Right cardiac atrium (tissue), 5 donors: ENCODE data around the gene TSPO. TPM values are rescaled to one million over a fixed set of nuclear protein-coding genes. Genes with fewer than 3 reads are reported as not detected.
"Not testable (repeated sequence)": the region's sequence is repeated elsewhere in the genome, so short reads cannot be mapped to it uniquely, and the experiment has no call there.

Experiments
- ATAC-seq, 2 donors: fragments of 200-7000 bp; cut with Tn5 transposase; one replicate each; pipeline versions ENCODE4 v1.8.0 to v1.9.1; 2020; ENCODE audit warnings: moderate library complexity in 2 of 2, mild to moderate bottlenecking in 1 of 2
- DNase-seq, 3 donors: peaks; one replicate each; pipeline ENCODE4 v3.0.0-alpha.2; 2020
- H3K27ac ChIP-seq: one replicate; pipeline ENCODE4 v1.5.1; 2013; ENCODE audit warnings: mild to moderate bottlenecking, low read length, control low read depth, moderate library complexity
- H3K27me3 ChIP-seq: one replicate; pipeline ENCODE4 v1.6.1; 2013; ENCODE audit not compliant: control insufficient read depth, insufficient read depth
- H3K4me1 ChIP-seq: one replicate; pipeline ENCODE4 v1.6.1; 2013; ENCODE audit warnings: low read length; ENCODE audit not compliant: control insufficient read depth, insufficient read depth
- H3K4me3 ChIP-seq: one replicate; pipeline ENCODE4 v1.5.1; 2013; ENCODE audit warnings: low read length, control low read depth
- H3K9me3 ChIP-seq: one replicate; pipeline ENCODE4 v1.6.1; 2013; ENCODE audit warnings: low read length; ENCODE audit not compliant: control insufficient read depth
- WGBS: extraction: QIAGEN DNeasy Blood & Tissue Kit; methylation state at CpG from one replicate; pipeline ENCODE4 v1.1.7; 2013; 5-methylcytosine and 5-hydroxymethylcytosine counted together
- intact Hi-C, 4 donors: fragments of 100-400 bp; cut with DNase I; formaldehyde crosslinking; loops; one replicate each; pipeline versions ENCODE4 v1.11.0 to v1.14.0; 2022 to 2023
- polyA plus RNA-seq: library from polyadenylated mRNA; stranded (reverse); fragments of 200-250 nt; gene quantifications from one replicate; pipeline ENCODE4 v1.2.3, GENCODE V29; 2013
- total RNA-seq, 4 donors: library from RNA; stranded (reverse); fragmentation: NEBNext Ultra II Directional; extraction: Animal tissue kit (Norgen Biotek cat#: 25700); gene quantifications; one replicate each; pipeline ENCODE4 v1.2.1, GENCODE V29; 2021
- donor health status: healthy with polysubstance abuse.
- donor health status: DM: no; HTN: yes; CAD: no.
- donor health status: DM: no; HTN: no; CAD: no.
- donor health status: DM: no; HTN: yes; CAD: no; lungs with severe emphysema.
- donor health status: DM: yes; HTN: yes; CAD: no.

TSPO gene
- total and polyA plus RNA-seq, 5 donors, result 69.6 to 152 (median 93.4) TPM

DNA sequence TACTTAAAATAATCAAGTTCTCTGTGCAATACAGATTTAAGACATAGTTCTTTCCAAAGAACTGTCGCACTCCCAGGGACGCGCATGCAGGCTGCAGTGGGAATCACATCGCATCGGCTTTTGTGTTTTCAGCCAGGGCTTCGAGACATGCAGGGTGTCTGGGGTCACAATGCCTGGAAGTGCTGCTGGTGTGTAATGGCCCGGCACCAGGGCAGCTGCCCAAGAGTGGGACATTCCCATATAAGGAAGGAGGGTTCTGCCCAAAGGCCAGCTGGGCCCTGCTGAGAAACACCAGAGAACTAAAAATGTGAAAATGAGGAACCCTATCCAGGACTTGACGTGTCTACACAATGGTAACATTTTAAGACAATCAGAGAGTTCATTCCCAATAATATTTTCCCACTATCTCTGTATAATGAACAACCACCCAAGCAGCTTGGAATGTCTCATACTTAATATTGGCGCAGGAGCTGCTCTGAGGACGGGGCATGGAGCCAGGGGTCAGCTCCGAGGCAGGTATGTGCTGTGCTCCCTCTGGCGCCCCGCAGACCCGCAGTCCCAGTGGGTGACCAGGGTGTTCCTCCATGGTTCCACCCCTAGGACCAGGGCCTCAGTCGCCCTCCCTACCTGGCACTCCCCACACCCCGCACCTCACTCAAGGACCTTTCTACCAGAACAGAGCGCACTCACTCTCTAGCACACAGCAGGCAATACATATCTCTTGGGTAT is 19.4 kb upstream of the TSPO start:
- H3K27ac ChIP-seq, result no peak overlapping the region
- intact Hi-C loops, result no loop called here
- peak; percentile 65 to 86 (median 84) for DNase-seq

DNA sequence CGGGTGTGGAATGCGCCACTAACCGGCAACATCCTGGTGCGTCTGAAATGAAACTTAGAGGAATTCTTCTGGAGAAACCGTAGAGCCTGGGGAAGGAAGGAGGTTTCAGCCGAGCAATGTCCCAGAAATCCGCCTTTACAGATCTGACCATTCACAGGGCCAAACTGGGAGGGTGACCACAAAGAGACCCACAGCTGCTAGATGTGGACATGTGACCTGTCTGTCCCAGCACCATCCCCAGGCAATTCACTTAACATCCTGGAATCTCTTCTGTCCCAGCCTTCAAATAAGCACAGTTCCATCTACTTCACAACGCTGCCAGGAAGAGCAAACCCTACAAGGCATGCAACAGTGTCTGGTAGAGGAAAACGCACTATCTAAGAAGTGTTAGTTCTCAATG is 18.0 kb upstream of the TSPO start:
- 90% methylated on average over 9 of the region's 9 CpGs for WGBS
- DNase-seq, result no peak
- intact Hi-C loops, result no loop called here
- Histone ChIP-seq H3K27me3 (no peaks in the 10 kb centered on the region), H3K4me1 (peaks cover 9% of the 10 kb centered on the region), H3K4me3 (no peak overlapping the region), H3K9me3 (no peaks in the 10 kb centered on the region), H3K27ac (no peak overlapping the region)
- ATAC-seq, result no peak

More for the DNA sequence above, 19.4 kb upstream of the TSPO start:
- Histone ChIP-seq H3K9me3 (no peaks in the 10 kb centered on the region), H3K4me1 (peaks cover 9% of the 10 kb centered on the region), H3K27me3 (no peaks in the 10 kb centered on the region), H3K4me3 (no peak overlapping the region)
- ATAC-seq, result peak; percentile 65 to 70
- 55% methylated on average over 17 of the region's 17 CpGs for WGBS

DNA sequence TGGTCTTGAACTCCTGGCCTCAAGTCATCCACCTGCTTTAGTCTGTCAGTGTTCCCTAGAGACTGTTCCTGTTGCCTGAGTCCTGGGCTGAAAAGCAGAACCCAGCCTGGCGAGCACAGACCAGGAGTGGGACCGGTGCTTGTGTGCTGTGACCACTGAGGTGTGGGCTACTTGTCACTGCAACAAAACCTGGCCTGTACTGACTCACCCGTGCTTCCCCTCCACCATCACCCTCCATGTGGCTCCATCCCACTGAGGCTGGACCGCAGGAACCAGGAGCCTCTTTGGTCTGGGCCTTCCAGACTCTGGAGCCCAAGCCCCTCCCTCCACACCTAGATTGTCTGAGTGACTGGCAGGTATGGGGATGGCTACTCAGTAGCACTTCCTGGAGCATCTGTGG is 16.8 kb upstream of the TSPO start:
- H3K4me1 ChIP-seq, result peaks cover 9% of the 10 kb centered on the region
- no peak for DNase-seq
- H3K27me3 ChIP-seq, result no peaks in the 10 kb centered on the region
- 98% methylated on average over 4 of the region's 4 CpGs for WGBS
- intact Hi-C loops, result no loop called here
- no peak overlapping the region for H3K27ac ChIP-seq
- no peak for ATAC-seq
- no peak overlapping the region for H3K4me3 ChIP-seq
- no peaks in the 10 kb centered on the region for H3K9me3 ChIP-seq

DNA sequence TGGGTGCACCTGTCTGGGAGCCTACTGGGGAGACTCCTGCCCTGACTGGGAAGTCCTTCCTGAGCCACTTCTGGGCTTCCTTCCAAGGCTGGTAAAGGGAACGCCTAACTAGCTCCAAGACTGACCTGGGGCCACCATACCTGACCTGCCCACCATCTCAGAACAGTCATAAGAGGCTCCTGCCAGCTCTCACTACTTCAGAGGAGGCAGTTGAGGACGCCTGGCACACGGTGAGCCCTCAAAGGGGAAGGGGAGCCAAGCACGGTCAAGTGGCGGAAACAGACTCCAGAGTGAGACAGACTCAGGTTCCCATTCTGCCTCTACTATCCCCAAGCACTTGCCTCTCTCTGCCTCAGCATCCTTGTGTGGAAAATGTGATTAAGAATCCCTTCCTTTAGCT is 15.8 kb upstream of the TSPO start:
- 85% methylated on average over 5 of the region's 5 CpGs for WGBS
- no peak for ATAC-seq
- DNase-seq, result no peak
- Histone ChIP-seq H3K27ac (no peak overlapping the region), H3K9me3 (no peaks in the 10 kb centered on the region), H3K27me3 (no peaks in the 10 kb centered on the region), H3K4me3 (no peak overlapping the region), H3K4me1 (peaks cover 9% of the 10 kb centered on the region)
- intact Hi-C loops, result no loop called here

DNA sequence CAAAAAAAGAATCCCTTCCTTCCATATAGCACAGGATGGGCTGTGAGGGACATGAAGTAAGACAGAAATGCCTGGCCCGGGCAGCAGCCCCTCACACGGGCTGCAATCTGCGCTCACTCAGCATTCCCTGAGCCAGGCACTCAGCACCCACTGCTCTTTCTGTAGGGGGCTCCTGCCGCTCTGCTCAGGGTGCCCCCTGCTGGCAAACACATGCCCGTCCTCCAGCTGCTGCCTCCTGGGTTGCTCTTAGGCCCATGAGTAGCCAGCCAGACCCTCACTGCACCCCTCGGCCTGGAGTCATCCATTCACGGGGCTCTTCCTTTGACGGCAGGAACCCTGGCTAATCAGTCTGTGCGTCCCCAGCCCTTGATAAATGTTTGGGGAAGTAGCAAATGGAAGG is 15.1 kb upstream of the TSPO start:
- 27% methylated on average over 9 of the region's 9 CpGs for WGBS
- H3K27me3 ChIP-seq, result no peaks in the 10 kb centered on the region
- peak; percentile 54 to 68 for ATAC-seq
- H3K9me3 ChIP-seq, result no peaks in the 10 kb centered on the region
- intact Hi-C loops, result no loop called here
- peaks cover 8% of the 10 kb centered on the region for H3K4me1 ChIP-seq
- H3K27ac ChIP-seq, result no peak overlapping the region
- DNase-seq, result peak in 2 of 3 donors; percentile 69 to 76
- H3K4me3 ChIP-seq, result no peak overlapping the region

DNA sequence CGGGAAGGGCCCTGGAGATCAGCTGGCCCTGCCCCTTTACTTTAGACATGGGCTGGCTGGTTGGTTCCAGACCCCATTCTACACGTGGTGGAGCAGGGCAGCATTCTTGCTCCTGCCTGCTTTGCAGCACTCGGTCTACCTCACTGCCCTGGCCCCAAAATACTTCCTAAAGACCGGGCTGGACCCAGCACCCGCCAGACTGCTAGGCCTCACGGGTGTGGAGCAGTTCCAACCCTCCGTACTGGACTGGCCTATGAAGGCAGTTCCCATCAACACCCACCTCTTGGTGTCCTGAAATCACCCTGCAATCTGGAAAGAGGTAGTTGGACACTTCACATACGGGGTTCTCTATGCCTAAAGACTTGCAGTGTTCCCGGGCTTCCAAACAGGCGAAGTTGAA is 14.6 kb upstream of the TSPO start:
- H3K27me3 ChIP-seq, result no peaks in the 10 kb centered on the region
- no peak overlapping the region for H3K4me3 ChIP-seq
- H3K27ac ChIP-seq, result no peak overlapping the region
- no peaks in the 10 kb centered on the region for H3K9me3 ChIP-seq
- ATAC-seq, result peak in 1 of 2 donors; percentile 7
- 62% methylated on average over 10 of the region's 10 CpGs for WGBS
- no peak for DNase-seq
- intact Hi-C loops, result no loop called here
- H3K4me1 ChIP-seq, result peaks cover 2% of the 10 kb centered on the region

DNA sequence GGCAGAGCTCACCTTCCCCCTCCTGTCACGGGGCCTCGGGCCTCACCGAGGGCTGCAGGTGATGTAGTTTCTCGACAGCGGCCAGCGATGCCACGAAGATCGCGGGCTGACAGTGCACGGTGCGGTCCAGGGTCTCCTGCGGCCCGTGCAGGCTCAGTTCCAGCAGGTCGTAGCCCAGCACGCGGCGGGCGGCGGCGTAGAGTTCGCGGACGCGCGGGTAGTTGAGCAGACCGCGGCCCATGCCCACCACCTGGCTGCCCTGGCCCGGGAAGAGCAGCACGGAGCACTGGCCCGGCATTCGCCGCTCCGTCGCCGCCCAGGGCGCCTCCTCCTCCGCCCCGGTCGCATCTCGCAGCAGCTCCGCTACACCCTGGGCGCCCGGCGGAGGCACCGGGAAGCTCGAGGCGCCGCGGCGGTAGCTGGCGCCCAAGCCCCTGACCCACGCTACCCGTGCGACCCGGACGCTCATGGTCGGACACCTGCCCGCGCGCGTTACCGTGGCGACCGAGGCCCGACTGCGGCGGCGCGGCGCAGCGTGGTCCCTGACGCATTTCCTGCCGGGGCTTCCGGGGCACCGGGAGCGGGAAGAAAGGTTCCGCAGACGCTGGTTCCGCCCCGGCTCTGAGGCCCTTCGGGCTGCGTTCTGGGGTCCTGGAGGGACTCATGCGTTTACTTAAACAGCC is 8.3 kb upstream of the TSPO start, which contains the start of gene MCAT:
Gene MCAT, minus strand, starts transcription at position 519 of the 683 bp plus-strand sequence. Its CDS starts 50 bp downstream, at position 469.
- peak within 1 kb of the TSS; percentile 17 for H3K27ac ChIP-seq
- H3K4me3 ChIP-seq, result peak within 1 kb of the TSS; percentile 54
- peak; percentile 93 to 94 for ATAC-seq
- H3K27me3 ChIP-seq, result no peaks in the 10 kb centered on the region
- H3K9me3 ChIP-seq, result no peaks in the 10 kb centered on the region
- peak; percentile 88 to 94 (median 94) for DNase-seq
- intact Hi-C loops, result no loop called here
- H3K4me1 ChIP-seq, result no peaks in the 10 kb centered on the region
- under 1% methylated on average over 83 of the region's 83 CpGs for WGBS

DNA sequence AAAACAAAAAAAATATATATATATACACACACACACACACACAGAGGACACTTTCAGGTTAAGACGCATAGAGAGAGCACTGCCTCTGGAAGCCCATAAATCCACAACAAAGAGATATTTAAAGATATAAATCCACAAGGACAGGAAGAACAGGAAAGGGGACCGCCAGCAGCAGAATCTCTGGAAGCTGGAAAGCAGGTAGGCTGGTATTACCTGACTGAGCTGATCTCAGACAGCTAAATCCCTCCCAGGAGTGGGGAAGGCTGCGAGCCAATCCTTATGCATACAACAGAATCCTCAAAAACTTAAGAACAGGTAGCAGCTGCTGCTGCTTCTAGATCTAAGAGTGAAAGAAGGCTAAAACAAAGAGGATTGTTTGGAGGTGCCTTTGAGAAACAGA is 6.4 kb upstream of the TSPO start:
- WGBS, result 85% methylated on average over 3 of the region's 3 CpGs
- no peak for ATAC-seq

DNA sequence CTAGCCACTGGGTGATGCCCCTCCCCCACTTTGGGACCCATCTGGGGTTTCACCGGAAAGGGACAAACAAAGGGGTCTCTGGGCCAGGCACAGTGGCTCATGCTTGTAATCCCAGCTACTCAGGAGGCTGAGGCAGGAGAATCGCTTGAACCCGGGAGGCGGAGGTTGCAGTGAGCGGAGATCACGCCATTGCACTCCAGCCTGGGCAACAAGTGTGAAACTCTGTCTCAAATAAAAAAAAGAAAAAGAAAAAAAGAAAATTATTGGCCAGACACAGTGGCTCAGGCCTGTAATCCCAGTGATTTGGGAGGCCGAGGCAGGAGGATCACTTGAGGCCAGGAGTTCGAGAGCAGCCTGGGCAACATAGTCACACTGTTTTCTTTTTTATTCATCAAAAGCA is 6.0 kb upstream of the TSPO start:
- H3K4me1 ChIP-seq, H3K27ac ChIP-seq, intact Hi-C loops, DNase-seq, ATAC-seq, H3K27me3 ChIP-seq, H3K9me3 ChIP-seq, H3K4me3 ChIP-seq: not testable (repeated sequence)
- WGBS, result 91% methylated on average over 8 of the region's 8 CpGs

More for the DNA sequence above, 6.4 kb upstream of the TSPO start:
- DNase-seq, result no peak
- no peaks in the 10 kb centered on the region for H3K9me3 ChIP-seq
- no peak overlapping the region for H3K27ac ChIP-seq
- H3K27me3 ChIP-seq, result no peaks in the 10 kb centered on the region
- intact Hi-C loops, result no loop called here
- H3K4me1 ChIP-seq, result no peaks in the 10 kb centered on the region
- no peak overlapping the region for H3K4me3 ChIP-seq

DNA sequence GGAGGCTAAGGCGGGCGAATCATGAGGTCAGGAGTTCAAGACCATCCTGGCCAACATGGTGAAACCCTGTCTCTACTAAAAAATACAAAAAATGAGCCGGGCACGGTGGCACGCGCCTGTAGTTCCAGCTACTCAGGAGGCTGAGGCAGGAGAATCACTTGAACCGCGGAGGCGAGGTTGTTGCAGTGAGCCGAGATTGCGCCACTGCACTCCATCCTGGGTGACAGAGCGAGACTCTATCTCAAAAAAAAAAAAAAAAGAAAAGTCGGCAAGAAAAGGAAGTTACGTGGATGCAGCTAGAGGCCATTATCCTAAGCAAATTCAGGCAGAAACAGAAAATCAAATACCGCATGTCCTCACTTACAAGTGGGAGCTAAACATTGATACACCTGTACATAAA is 5.0 kb upstream of the TSPO start:
- 80% methylated on average over 15 of the region's 15 CpGs for WGBS
- H3K27ac ChIP-seq, result not testable (repeated sequence)

DNA sequence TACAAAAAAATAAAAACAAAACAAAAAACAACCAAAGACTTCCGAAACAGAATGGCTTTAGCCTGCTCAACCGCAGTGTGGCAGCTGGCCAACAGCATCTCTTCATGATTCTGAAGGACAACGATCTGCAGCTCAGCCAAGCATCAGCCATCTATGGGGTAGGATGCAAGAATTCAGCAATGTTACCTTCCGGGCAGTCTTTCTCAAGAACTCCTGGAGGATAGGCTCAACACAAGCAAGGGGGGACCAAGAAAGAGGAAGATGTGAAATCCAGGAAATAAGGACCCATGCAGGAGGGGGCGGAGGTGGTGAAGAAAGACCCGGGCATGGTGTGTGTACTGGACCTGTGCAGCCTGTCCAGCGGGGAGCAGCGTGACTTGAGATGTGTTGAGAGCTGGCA is 3.5 kb upstream of the TSPO start:
- DNase-seq, result peak in 1 of 3 donors; percentile 69
- 56% methylated on average over 8 of the region's 8 CpGs for WGBS
- Histone ChIP-seq H3K9me3 (no peaks in the 10 kb centered on the region), H3K4me3 (no peak overlapping the region), H3K27me3 (no peaks in the 10 kb centered on the region), H3K4me1 (peaks cover 6% of the 10 kb centered on the region), H3K27ac (no peak overlapping the region)
- intact Hi-C loops, result no loop called here
- ATAC-seq, result no peak

More for the DNA sequence above, 5.0 kb upstream of the TSPO start:
- DNase-seq, result peak in 1 of 3 donors; percentile 63
- ATAC-seq, H3K9me3 ChIP-seq, H3K4me3 ChIP-seq, H3K27me3 ChIP-seq, intact Hi-C loops, H3K4me1 ChIP-seq: not testable (repeated sequence)
